Spleen (tissue), 11 donors: ENCODE results near the gene PGM5. TPM values are rescaled to one million over a fixed set of nuclear protein-coding genes. Genes with fewer than 3 reads are reported as not detected.

Source experiments
- DNase-seq: peaks from one replicate; pipeline ENCODE4 v3.0.0-alpha.2; 2020
- H3K27ac ChIP-seq, 8 donors: fragments of 200-600 bp; sonication (generic) in 7 of 8; 1 replicate in 4 of 8; 2 replicates in 4 of 8; pipeline versions ENCODE4 v1.5.0 to v1.8.0; 2016 to 2021; ENCODE audit warnings: inconsistent platforms in 4 of 8, mild to moderate bottlenecking in 4 of 8, moderate library complexity in 1 of 8
- H3K27me3 ChIP-seq, 7 donors: fragments of 200-600 bp; sonication (generic) in 6 of 7; replicated peaks in 1 of 7; 1 replicate in 4 of 7; 2 replicates in 3 of 7; pipeline versions ENCODE4 v1.5.0 to v1.8.0; 2016 to 2021; ENCODE audit warnings: inconsistent platforms in 3 of 7, mild to moderate bottlenecking in 1 of 7
- H3K36me3 ChIP-seq, 6 donors: fragments of 200-600 bp; sonication (generic) in 5 of 6; 1 replicate in 4 of 6; 2 replicates in 2 of 6; pipeline versions ENCODE4 v1.5.0 to v1.8.0; 2016 to 2021; ENCODE audit warnings: inconsistent platforms in 2 of 6
- H3K4me1 ChIP-seq, 6 donors: fragments of 200-600 bp; sonication (generic) in 5 of 6; 1 replicate in 3 of 6; 2 replicates in 3 of 6; pipeline versions ENCODE4 v1.5.0 to v1.8.0; 2016 to 2021; ENCODE audit warnings: inconsistent platforms in 3 of 6
- H3K4me3 ChIP-seq, 8 donors: fragments of 200-600 bp; sonication (generic) in 7 of 8; 1 replicate in 4 of 8; 2 replicates in 4 of 8; pipeline versions ENCODE4 v1.5.0 to v1.8.0; 2016 to 2021; ENCODE audit warnings: inconsistent platforms in 4 of 8, mild to moderate bottlenecking in 4 of 8, moderate library complexity in 2 of 8
- H3K9me3 ChIP-seq, 8 donors: fragments of 200-600 bp; sonication (generic) in 7 of 8; 1 replicate in 4 of 8; 2 replicates in 4 of 8; pipeline versions ENCODE4 v1.5.0 to v1.8.0; 2016 to 2021; ENCODE audit warnings: inconsistent platforms in 4 of 8
- CTCF ChIP-seq, 11 experiments: fragments of 200-600 bp in 7 of 11; fragments of 450-650 bp in 4 of 11; sonication (generic) in 4 of 11; IDR thresholded peaks in 8 of 11; conservative IDR thresholded peaks in 3 of 11; 1 replicate in 7 of 11; 2 replicates in 4 of 11; pipeline versions ENCODE4 v1.4.0 to v1.8.0; 2016 to 2021; ENCODE audit warnings: antibody characterized with exemption in 11 of 11, inconsistent platforms in 4 of 11, mild to moderate bottlenecking in 1 of 11
- POLR2A ChIP-seq, 3 donors: fragments of 450-650 bp; IDR thresholded peaks; one replicate each; pipeline ENCODE4 v1.5.1; 2017; ENCODE audit warnings: antibody characterized with exemption in 3 of 3, mild to moderate bottlenecking in 1 of 3
- POLR2AphosphoS5 ChIP-seq, 3 donors: sonication (generic); formaldehyde crosslinking; IDR thresholded peaks; one replicate each; pipeline ENCODE4 v1.5.1; 2017; ENCODE audit warnings: antibody characterized with exemption in 3 of 3
- WGBS, 5 donors: extraction: QIAGEN DNeasy Blood & Tissue Kit in 3 of 5; methylation state at CpG; one replicate each; pipeline versions ENCODE4 v1.1.5 to v1.1.7; 2013 to 2018; 5-methylcytosine and 5-hydroxymethylcytosine counted together
- intact Hi-C: fragments of 100-400 bp; cut with DNase I; formaldehyde crosslinking; loops from one replicate; pipeline ENCODE4 v1.15.0; 2023; ENCODE audit warnings: low total_unique reads
- polyA plus RNA-seq, 3 donors: library from polyadenylated mRNA; stranded (reverse); fragments of 200-250 nt; gene quantifications; one replicate each; pipeline ENCODE4 v1.2.1, GENCODE V29; 2013
- total RNA-seq, 7 donors: library from RNA; depleted of rRNA in 3 of 7; stranded (reverse); fragments of >200 nt in 3 of 7; fragmentation: NEBNext Ultra II Directional in 4 of 7; extraction: Animal tissue kit (Norgen Biotek cat#: 25700) in 4 of 7; gene quantifications; one replicate each; pipeline versions ENCODE4 v1.1.0 to v1.2.1, GENCODE V29; 2016 to 2021
- donor health status: healthy with polysubstance abuse.
- donor health status: DM: no; HTN: no; CAD: no; lungs with moderate emphysema.
- donor health status: DM: no; HTN: no; CAD: no.
- donor health status: Bipolar disorder and iron deficiency.
- donor health status: healthy.
- donor health status: DM: no; HTN: no; CAD: no.
- donor health status: DM: yes; HTN: yes; CAD: no.

The PGM5 gene
- total and polyA plus RNA-seq, 10 donors, result 3.2 to 26.1 (median 14.4) TPM

GRCh38 chr9:68545033-68545705, 188.8 kb downstream of the PGM5 start:
- Histone ChIP-seq H3K9me3 (no peaks in the 10 kb centered on the region), H3K4me3 (peak overlapping the region in 1 of 8 donors; percentile 56), H3K36me3 (no peaks in the 10 kb centered on the region), H3K27me3 (no peaks in the 10 kb centered on the region), H3K27ac (peak overlapping the region in 7 of 8 donors; percentile 76 to 91 (median 87)), H3K4me1 (peaks cover 0 to 50% (median 24%) of the 10 kb centered on the region in 6 donors)
- WGBS, 5 donors, result 71 to 84% (median 77%) methylated on average over 3 of the region's 3 CpGs
- DNase-seq, result no peak
- TF ChIP-seq POLR2A (IDR thresholded peaks at IDR 0.05) (no peak), POLR2AphosphoS5 (IDR thresholded peaks at IDR 0.05) (no peak), CTCF (IDR thresholded peaks at IDR 0.05 in 8 of 11, conservative IDR thresholded peaks at IDR 0.05 in 3 of 11) (no peak)
- intact Hi-C loops, result no loop called here

- WGBS, 5 donors, result 18 to 42% (median 22%) methylated on average over 6 of the region's 6 CpGs
- Histone ChIP-seq H3K9me3 (no peaks in the 10 kb centered on the region), H3K4me1 (peaks cover 0 to 47% (median 22%) of the 10 kb centered on the region in 6 donors), H3K27me3 (no peaks in the 10 kb centered on the region), H3K36me3 (no peaks in the 10 kb centered on the region), H3K4me3 (peak overlapping the region in 2 of 8 donors; percentile 2 to 56), H3K27ac (peak overlapping the region; percentile 10 to 91 (median 86))
- intact Hi-C loops, result no loop called here
- TF ChIP-seq CTCF (IDR thresholded peaks at IDR 0.05 in 8 of 11, conservative IDR thresholded peaks at IDR 0.05 in 3 of 11) (no peak), POLR2AphosphoS5 (IDR thresholded peaks at IDR 0.05) (peak in 1 of 3 donors; percentile 70)
- DNase-seq, result no peak
Observed at GRCh38 chr9:68546596-68547390, 190.4 kb downstream of the PGM5 start.

GRCh38 chr9:68547417-68547816, 191.0 kb downstream of the PGM5 start:
- H3K4me3 ChIP-seq, result peak overlapping the region in 1 of 8 donors; percentile 56
- intact Hi-C loops, result no loop called here
- H3K36me3 ChIP-seq, result no peaks in the 10 kb centered on the region
- no peaks in the 10 kb centered on the region for H3K9me3 ChIP-seq
- H3K27ac ChIP-seq, result peak overlapping the region in 7 of 8 donors; percentile 76 to 91 (median 87)
- TF ChIP-seq CTCF (IDR thresholded peaks at IDR 0.05 in 8 of 11, conservative IDR thresholded peaks at IDR 0.05 in 3 of 11), result peak in 1 of 11 experiments; percentile 7
- no peak for TF ChIP-seq POLR2A (IDR thresholded peaks at IDR 0.05)
- TF ChIP-seq POLR2AphosphoS5 (IDR thresholded peaks at IDR 0.05), result no peak
- H3K27me3 ChIP-seq, result no peaks in the 10 kb centered on the region
- no peak for DNase-seq
- peaks cover 0 to 46% (median 22%) of the 10 kb centered on the region in 6 donors for H3K4me1 ChIP-seq

GRCh38 chr9:68548241-68548640, 191.8 kb downstream of the PGM5 start:
- Histone ChIP-seq H3K9me3 (no peaks in the 10 kb centered on the region), H3K4me1 (peaks cover 0 to 46% (median 22%) of the 10 kb centered on the region in 6 donors), H3K36me3 (no peaks in the 10 kb centered on the region), H3K4me3 (peak overlapping the region in 1 of 8 donors; percentile 56), H3K27ac (peak overlapping the region in 7 of 8 donors; percentile 76 to 91 (median 87)), H3K27me3 (no peaks in the 10 kb centered on the region)
- TF ChIP-seq CTCF (IDR thresholded peaks at IDR 0.05 in 8 of 11, conservative IDR thresholded peaks at IDR 0.05 in 3 of 11) (no peak), POLR2AphosphoS5 (IDR thresholded peaks at IDR 0.05) (no peak), POLR2A (IDR thresholded peaks at IDR 0.05) (no peak)
- 34 to 51% (median 44%) methylated on average over 3 of the region's 3 CpGs for WGBS, 5 donors
- intact Hi-C loops, result no loop called here
- DNase-seq, result no peak
